ENCODE data around the gene TRMT61B.

Gene TRMT61B

DNA sequence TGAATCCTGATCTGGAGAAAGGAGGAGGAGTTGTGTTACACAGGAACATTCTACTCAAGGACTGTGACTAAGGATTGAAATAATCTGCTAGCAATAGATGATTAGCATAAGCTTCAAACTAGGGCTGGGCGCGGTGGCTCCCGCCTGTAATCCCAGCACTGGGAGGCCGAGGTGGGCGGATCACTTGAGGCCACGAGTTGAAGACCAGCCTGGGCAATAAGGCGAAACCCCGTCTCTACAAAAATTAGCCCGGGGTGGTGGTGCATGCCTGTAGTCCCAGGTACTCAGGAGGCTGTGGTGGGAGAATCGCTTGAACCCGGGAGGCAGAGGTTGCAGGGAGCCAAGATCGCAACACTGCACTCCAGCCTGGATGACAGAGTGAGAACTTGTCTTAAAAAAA lies 1.5 kb downstream of the TRMT61B start:
- no peak for DNase-seq (ENCODE audit: low read depth in 1 of 2, low spot score in 1 of 2)

DNA sequence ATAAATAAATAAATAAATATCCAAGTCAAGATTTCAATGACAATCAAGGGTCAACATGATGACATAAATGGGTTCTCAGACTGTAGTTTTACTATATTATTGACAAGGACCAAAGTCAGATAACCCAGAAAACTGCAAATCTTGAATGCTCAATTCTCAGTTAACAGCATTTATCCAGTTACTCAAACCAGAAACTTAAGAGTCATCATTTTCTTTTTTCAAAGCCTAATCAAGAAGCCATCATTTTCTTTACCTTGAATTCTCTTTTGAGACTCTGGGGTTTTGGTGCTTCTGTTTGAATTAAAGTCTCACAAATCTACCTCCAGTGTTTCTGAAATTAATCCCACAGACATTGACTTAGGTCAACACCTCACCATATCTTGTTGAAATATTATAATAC lies 14.1 kb downstream of the TRMT61B start:
- DNase-seq (ENCODE audit: low read depth in 1 of 2, low spot score in 1 of 2), result no peak

DNA sequence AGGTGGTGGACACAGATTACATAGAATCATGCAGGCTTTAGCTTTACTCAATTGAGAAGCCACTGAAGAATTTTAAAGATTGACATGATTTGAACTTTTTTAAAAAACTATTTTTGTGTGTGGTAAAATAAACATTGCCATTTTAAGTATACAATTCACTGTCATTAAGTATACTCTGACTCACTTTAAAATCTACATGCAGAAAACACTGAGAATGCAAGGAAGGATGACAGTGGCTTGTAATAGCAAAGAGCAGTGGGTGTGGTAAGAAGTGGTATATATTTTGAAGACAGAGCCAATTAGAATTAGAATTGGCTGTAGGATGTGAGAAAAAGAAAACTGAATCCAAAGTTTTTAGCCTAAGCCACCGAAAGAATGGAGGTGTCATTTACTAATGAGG lies 14.9 kb downstream of the TRMT61B start:
- DNase-seq (ENCODE audit: low read depth in 1 of 2, low spot score in 1 of 2), result no peak

DNA sequence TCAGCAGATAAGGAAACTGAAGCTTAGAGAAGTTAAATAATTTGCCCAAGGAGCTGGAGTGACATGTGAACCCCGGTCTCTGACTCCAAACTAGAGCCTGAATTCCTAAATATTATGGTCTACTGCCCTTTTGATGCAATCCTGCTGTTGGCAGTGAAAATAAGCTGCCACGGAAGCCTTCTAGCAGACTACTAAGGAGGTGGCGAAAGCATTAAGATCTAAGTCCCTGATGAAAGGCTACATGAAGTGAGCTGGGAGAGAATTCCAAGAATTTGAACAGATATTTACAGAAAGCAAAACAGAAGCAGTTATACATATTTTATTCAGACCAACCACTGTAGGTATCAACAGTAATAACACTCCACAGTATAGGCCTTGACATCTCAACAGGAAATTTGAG lies 28.1 kb downstream of the TRMT61B start:
- DNase-seq (ENCODE audit: low read depth in 1 of 2, low spot score in 1 of 2), result no peak

DNA sequence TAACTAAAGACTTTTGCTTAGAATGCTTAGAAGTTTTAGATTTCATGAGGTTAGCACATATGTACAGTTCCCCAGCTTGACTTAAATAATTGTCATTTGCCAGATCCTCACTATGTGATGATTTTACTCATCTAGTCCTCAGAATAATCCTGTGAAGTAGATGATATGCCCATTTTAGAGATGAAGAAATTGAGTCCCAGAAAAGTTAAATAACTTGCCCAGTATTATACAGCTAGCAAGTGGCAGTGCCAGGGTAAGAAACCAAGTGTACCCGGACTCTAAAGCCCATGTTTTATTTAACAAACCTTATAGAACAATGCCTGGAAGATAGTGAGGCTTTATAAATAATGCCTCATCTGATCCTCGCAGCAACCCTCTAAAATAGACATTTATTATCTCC lies 31.1 kb downstream of the TRMT61B start:
- no peak for DNase-seq (ENCODE audit: low read depth in 1 of 2, low spot score in 1 of 2)

DNA sequence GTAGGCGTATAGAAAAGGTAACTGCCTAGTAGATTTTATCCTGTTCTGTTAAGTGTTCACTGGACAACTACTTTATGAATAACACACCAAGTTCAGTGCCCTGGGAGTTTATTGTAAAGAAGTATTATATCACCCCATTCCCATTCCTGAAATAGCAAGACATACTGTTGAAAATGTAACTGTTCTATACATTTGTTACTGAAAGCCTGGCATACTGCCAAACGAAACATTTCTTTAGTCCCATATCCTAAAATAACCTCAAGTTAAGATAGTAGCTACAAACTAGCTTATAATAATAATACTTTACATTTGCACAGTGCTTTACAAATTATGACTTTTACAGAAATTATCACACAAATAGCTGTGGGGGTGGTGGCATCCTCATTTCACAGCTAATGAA lies 34.3 kb downstream of the TRMT61B start:
- no peak for DNase-seq (ENCODE audit: low read depth in 1 of 2, low spot score in 1 of 2)

DNA sequence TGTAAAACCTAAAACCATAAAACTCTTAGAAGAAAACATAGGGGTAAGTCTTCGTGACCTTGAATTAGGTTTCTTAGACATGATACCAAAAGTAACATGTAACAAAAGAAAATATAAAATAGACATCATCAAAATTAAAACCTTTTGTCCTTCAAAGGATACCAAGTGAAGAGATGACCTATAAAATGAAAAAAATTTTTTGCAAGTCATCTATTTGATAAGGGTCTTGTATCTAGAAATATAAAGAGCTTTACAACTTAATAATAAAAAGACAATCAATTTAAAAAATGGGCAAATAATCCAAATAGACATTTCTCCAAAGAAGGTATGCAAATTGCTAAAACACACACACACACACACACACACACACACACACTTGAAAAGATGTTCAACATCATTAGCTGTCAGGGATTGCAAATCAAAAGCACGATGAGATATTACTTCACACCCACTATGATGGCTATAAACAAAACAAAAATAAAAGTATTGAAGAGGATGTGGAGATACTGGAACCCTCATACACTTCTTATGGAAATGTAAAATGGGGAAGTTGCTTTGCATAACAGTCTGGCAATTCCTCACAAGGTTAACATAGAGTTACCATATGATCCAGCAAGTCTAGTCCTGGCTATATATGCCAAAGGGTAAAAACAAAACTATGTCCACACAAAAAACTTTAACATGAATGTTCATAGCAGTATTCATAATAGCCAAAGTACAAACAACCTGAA lies 36.2 kb downstream of the TRMT61B start:
- DNase-seq (ENCODE audit: low read depth in 1 of 2, low spot score in 1 of 2), result no peak

DNA sequence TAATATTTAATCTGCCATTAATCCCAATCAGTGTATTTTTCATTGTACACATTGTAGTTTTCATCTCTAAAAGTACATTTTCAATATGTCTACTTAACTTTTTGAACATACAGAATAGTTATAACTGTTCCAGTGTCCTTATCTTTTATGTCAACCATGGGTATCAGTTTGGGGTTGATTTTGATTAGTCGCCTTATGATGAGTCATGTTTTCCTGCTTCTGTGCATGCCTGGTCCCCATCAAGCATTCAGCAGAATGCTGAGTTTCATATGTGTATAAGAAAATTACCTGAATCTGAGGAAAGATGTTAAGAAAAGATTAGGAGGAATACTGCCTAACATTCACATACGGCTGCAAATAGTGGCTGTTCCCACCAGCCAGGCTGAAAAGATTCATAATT lies 41.7 kb downstream of the TRMT61B start:
- DNase-seq (ENCODE audit: low read depth in 1 of 2, low spot score in 1 of 2), result no peak

DNA sequence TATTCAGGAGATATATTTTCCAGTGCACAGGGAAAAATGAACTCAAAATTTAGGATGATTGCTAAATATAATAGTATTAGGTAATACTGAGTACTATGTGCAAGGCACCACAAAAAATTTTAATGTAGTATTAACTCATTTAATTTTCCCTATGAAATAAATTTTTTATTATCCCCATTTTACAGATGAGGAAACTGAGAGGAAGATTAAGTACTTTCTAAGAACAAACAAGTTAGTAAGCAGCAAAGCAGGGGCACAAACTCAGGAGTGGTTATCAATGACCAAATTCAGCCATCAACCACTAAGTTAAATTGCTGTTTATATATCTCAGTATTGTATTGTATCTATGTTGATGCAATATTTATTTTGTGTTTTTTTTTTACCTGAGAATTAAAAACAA lies 45.2 kb downstream of the TRMT61B start:
- no peak for DNase-seq (ENCODE audit: low read depth in 1 of 2, low spot score in 1 of 2)

DNA sequence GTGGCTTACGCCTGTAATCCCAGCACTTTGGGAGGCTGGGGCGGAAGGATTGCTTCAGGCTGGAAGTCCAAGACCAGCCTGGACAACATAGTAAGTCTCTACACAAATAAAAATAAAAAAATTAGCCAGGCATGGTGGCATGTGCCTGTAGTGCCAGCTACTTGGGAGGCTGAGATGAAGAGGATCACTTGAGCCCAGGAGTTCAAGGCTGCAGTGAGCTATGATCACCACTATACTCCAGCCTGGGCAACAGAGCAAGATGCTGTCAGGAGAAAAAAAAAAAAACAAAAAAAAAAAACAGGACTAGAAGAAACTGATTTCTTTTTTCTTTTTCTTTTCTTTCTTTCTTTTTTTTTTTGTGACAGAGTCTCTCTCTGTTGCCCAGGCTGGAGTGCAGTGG lies 45.9 kb downstream of the TRMT61B start:
- no peak for DNase-seq (ENCODE audit: low read depth in 1 of 2, low spot score in 1 of 2)

DNA sequence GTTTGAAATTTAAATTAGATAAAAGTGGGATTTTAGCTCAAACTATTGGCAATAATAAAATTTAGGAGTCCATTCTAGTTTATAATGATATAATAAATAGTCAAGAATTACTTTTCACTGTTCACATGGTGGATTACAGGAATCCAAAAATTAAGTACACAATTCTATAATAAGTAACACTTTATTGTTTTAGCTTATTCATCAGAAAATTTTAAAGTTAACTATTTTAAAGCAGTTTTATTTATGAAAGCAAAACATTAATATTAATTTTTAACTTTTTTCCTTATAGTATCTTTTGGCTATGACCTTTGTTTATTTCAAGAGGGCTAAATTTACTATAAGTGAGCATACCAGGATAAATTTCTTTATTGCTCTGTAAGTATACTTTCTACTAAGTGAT lies 48.1 kb downstream of the TRMT61B start:
- no peak for DNase-seq (ENCODE audit: low read depth in 1 of 2, low spot score in 1 of 2)

DNA sequence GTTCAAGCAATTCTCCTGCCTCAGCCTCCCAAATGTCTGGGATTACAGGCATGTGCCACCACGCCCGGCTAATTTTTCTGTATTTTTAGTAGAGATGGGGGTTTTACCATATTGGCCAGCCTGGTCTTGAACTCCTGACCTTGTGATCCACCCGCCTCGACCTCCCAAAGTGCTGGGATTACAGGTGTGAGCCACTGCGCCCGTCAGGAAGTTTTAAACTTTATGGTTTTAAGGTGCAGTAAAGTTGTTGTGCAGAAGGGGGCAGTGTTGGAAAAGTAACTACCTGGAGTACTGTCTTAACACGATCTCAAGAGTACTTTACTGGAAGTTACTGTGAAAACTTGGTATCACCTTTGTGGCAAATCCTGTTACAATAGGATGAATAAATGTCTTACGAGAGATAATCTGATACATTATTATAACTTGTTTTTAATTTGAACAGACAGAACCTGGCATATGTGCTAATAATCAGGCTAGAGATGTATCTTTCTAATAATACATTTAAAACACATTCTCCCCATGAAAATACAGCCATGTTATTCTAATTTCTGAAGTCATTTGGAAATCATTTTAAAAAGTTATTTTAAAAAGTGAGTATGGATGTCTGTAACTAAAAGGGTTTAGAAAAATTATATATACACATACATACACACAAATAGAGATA lies 48.7 kb downstream of the TRMT61B start:
- DNase-seq (ENCODE audit: low read depth in 1 of 2, low spot score in 1 of 2), result peak; percentile 16 to 22

DNA sequence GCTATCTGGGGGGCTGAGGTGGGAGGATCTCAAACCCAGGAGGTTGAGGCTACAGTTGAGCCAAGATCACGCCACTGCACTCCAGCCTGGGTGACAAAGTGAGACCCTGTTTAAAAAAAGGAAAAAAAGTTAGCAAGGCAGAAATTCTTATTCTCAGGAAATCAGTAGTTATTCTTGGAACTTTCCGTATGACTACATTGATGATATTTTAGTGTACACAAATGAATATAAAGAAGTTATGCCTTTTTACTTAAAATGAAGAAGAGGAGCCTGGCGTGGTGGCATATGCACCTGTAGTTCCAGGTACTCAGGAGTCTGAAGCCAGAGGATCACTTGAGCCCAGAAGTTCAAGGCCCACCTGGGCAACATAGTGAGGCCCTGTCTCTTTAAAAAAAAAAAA lies 52.1 kb downstream of the TRMT61B start:
- no peak for DNase-seq (ENCODE audit: low read depth in 1 of 2, low spot score in 1 of 2)

DNA sequence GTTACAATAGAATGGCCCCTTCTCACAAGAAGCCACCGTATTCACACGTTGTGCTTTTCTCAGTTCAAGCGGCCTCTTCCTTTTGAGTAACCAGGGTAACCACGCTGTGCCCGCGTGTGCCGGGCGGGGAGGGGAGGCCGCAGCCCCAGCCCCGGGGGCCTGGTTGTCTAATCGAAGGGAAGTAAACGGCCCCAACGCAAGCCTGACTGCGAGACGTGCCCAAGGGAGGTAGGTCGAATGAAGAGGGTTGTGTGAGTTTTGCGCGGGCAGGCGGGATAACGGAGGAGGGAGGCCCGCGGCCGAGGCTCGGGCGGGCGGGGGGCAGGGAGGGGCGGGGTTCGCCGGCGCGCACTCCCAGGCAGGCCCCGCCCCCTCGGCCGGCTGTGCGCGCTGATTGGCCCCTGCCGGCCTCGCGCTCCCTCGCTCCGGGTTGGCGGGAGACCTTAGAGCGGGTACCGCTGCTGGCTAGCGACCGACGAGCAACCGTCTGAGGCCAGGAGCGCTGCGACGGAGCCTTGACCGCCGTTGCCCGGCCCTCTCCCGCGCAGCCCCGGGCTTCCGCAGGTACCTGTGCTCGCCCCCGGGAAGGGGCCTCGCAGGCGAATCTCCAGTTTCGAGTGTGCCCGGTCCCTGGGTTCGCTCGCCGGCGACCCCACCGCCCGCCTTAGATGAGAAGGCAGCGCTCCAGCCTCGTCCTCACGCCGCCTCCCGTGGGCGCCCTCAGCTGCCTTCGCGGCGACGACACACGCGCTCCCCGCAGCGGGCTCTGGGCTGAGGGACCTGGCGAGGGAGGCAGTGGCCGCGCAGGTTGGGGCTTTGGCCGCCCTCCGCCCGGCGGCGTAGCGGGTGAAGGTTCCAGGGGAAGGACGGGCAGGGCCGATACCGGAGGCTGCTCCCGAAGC lies 59.5 kb downstream of the TRMT61B start, which contains the start of gene SPDYA:
SPDYA (plus strand) TSS at position 451 of the 902 bp plus-strand sequence. CDS start 5,181 bp downstream, outside the sequence.
- DNase-seq (ENCODE audit: low read depth in 1 of 2, low spot score in 1 of 2), result peak; percentile 49 to 71

DNA sequence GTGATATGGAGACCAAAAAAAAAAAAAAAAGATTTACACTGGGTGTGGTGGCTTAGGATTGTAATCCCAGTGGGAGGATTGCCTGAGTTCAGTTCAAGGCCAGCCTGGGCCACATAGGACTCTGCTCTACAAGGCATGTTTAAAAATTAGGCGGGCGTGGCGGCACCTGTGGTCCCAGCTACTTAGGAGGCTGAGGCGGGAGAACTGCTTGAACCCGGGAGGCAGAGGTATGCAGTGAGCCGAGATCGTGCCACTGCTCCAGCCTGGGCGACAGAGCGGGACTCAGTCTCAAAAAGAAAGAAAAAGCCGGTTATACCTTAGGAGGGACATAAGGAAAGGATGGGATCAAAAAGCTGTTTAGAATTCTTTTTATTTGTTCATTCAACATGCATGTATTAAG lies 60.2 kb downstream of the TRMT61B start:
- DNase-seq (ENCODE audit: low read depth in 1 of 2, low spot score in 1 of 2), result no peak

DNA sequence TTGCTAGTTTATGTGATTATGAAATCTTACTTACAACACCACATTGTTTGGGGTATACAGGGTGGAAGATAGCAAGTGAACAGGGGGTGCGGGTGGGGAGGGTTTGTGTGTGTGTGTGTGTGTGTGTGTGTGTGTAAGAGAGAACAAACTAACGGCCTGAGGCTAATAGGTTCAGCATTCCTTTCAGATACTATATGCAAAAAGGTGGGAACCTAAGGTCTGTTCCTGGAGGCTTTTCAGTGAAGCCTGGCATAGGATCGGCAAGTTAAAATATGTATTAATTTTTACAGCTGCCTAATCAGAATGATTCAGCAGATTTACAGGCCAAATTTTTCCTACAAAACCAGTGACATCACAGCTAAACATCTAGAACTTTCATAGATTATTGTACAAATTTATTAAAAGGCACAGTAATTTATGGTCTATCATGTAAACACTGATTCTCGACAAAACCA lies 67.1 kb downstream of the TRMT61B start:
- no peak for DNase-seq (ENCODE audit: low read depth in 1 of 2, low spot score in 1 of 2)

DNA sequence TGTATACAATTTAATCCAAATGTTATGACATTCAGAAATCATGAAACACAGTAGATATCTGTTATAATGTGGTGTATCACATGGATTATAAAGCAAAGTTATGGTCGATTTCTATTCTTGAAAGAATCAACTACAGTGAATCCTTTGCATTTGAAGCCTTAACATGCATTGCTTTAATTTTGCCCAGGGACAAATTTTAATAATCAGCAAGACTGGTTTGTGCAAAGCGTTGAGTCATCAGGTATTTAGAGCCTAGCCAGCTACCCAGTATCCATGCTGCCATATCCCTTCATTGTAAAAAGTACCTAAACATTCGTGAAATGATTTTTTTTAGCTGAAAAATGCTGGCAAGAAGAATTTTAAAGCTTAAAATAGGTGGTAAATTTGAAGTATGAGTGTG lies 68.4 kb downstream of the TRMT61B start:
- no peak for DNase-seq (ENCODE audit: low read depth in 1 of 2, low spot score in 1 of 2)
